SKM-1 (cell line): ENCODE data around the gene CGREF1.
"Not testable (repeated sequence)": the region's sequence is repeated elsewhere in the genome, so short reads cannot be mapped to it uniquely, and the experiment has no call there.

Experiments used
- DNase-seq: peaks from one replicate; lab custom pipeline; 2025; ENCODE audit not compliant: unreplicated experiment; lab: John Stamatoyannopoulos, UW

Gene CGREF1

GRCh38 chr2:27138111-27138510 lies 19.2 kb upstream of the CGREF1 start:
- DNase-seq = no peak

GRCh38 chr2:27137322-27137935 lies 18.5 kb upstream of the CGREF1 start:
- no peak for DNase-seq

- no peak for DNase-seq
Measured at GRCh38 chr2:27136751-27137150, 17.8 kb upstream of the CGREF1 start.

- no peak for DNase-seq
Measured at GRCh38 chr2:27135478-27135955, 16.6 kb upstream of the CGREF1 start.

- no peak for DNase-seq
Measured at GRCh38 chr2:27134781-27135477, 16.0 kb upstream of the CGREF1 start.

GRCh38 chr2:27133905-27134780 lies 15.2 kb upstream of the CGREF1 start, which contains the start of gene PREB:
Gene PREB, minus strand, starts transcription at chr2:27134636. Its CDS starts 215 bp downstream, at chr2:27134421.
- peak; percentile 89 for DNase-seq

- DNase-seq = no peak
Measured at GRCh38 chr2:27133195-27133875, 14.4 kb upstream of the CGREF1 start.

GRCh38 chr2:27131429-27131828 lies 12.5 kb upstream of the CGREF1 start:
- no peak for DNase-seq

- DNase-seq = no peak
Measured at GRCh38 chr2:27130396-27130795, 11.5 kb upstream of the CGREF1 start.

GRCh38 chr2:27128668-27129571 lies 10.0 kb upstream of the CGREF1 start:
- DNase-seq = no peak

- DNase-seq = no peak
Measured at GRCh38 chr2:27127883-27128667, 9.1 kb upstream of the CGREF1 start.

GRCh38 chr2:27126252-27126710 lies 7.4 kb upstream of the CGREF1 start:
- no peak for DNase-seq

- DNase-seq = no peak
Measured at GRCh38 chr2:27125104-27125503, 6.2 kb upstream of the CGREF1 start.

- peak; percentile 48 for DNase-seq
Measured at GRCh38 chr2:27123302-27124150, 4.6 kb upstream of the CGREF1 start, which contains the start of gene ABHD1. Gene ABHD1, plus strand, starts transcription at chr2:27123815. Its CDS starts 134 bp downstream, at chr2:27123949.

- DNase-seq = no peak
Measured at GRCh38 chr2:27122791-27123190, 3.9 kb upstream of the CGREF1 start.

GRCh38 chr2:27121906-27122305 lies 3.0 kb upstream of the CGREF1 start:
- no peak for DNase-seq

- DNase-seq = not testable (repeated sequence)
Measured at GRCh38 chr2:27119330-27119670, 372 bp upstream of the CGREF1 start.

GRCh38 chr2:27117995-27118524 lies 868 bp downstream of the CGREF1 start:
- no peak for DNase-seq
